Panc1 (cell line): ENCODE results near the gene HPCAL4. TPM values are rescaled to one million over a fixed set of nuclear protein-coding genes. Genes with fewer than 3 reads are reported as not detected.

Experiments used
- ATAC-seq: fragments of 200-7000 bp; cut with Tn5 transposase; 2 replicates; pipeline ENCODE4 v1.9.1; 2020; ENCODE audit warnings: mild to moderate bottlenecking, moderate library complexity
- BruUV-seq: library from RNA; stranded (reverse); fragments of 400-500 nt; replicated peaks from 2 replicates; lab custom pipeline; 2021; lab: Mats Ljungman, UMichigan
- CTCF ChIA-PET: fragments of 300-600 bp; sonication (Branson Sonifier 250); formaldehyde crosslinking; loops from one replicate; lab custom pipeline; 2022; ENCODE audit warnings: antibody characterized with exemption; lab: Charles Lee
- POLR2A ChIA-PET: fragments of 300-600 bp; sonication (Branson Sonifier 250); formaldehyde crosslinking; loops from one replicate; lab custom pipeline; 2022; ENCODE audit warnings: antibody characterized with exemption; lab: Charles Lee
- DNase-seq: peaks from one replicate; pipeline ENCODE4 v3.0.0-alpha.2; 2010; ENCODE audit warnings: low read depth, low spot score
- H3K27ac ChIP-seq: 2 replicates; pipeline ENCODE4 v1.5.1; 2011; ENCODE audit warnings: mild to moderate bottlenecking, low read length, inconsistent platforms
- H3K27me3 ChIP-seq: fragments of 200-500 bp; sonication (Bioruptor generic); 2 replicates; pipeline ENCODE4 v1.6.0; 2014; ENCODE audit warnings: low read length, inconsistent platforms; ENCODE audit not compliant: control insufficient read depth, insufficient read depth
- H3K36me3 ChIP-seq: fragments of 200-500 bp; sonication (Bioruptor generic); 2 replicates; pipeline ENCODE4 v1.5.1; 2014; ENCODE audit warnings: inconsistent platforms, mild to moderate bottlenecking, low read length, moderate library complexity; ENCODE audit not compliant: control insufficient read depth, insufficient read depth
- H3K4me1 ChIP-seq: 2 replicates; pipeline ENCODE4 v1.5.1; 2011; ENCODE audit warnings: inconsistent platforms, mild to moderate bottlenecking, low read length, moderate library complexity; ENCODE audit not compliant: control insufficient read depth, insufficient read depth
- H3K4me3 ChIP-seq, 2 experiments: 2 replicates each; pipeline ENCODE4 v1.5.1; 2011 to 2012; ENCODE audit warnings: low read depth in 2 of 2, low read length in 2 of 2, mild to moderate bottlenecking in 2 of 2, inconsistent platforms in 1 of 2, moderate library complexity in 1 of 2
- H3K9me3 ChIP-seq: fragments of 200-500 bp; sonication (Bioruptor generic); 2 replicates; pipeline ENCODE4 v1.5.1; 2014; ENCODE audit warnings: low read depth, mild to moderate bottlenecking, inconsistent platforms, low read length, moderate library complexity; ENCODE audit not compliant: control insufficient read depth, insufficient read depth
- POLR2AphosphoS5 ChIP-seq: IDR thresholded peaks from 2 replicates; pipeline ENCODE4 v1.6.1; 2012; ENCODE audit warnings: mild to moderate bottlenecking, low read depth, low read length, moderate library complexity
- SIN3A ChIP-seq: IDR thresholded peaks from 2 replicates; pipeline ENCODE4 v1.6.1; 2012; ENCODE audit warnings: low read depth, mild to moderate bottlenecking, low read length, moderate library complexity, borderline replicate concordance; ENCODE audit not compliant: insufficient read depth
- TCF7L2 ChIP-seq: IDR thresholded peaks from 2 replicates; pipeline ENCODE4 v1.6.1; 2011; ENCODE audit warnings: mild to moderate bottlenecking, low read depth, low read length, inconsistent platforms
- in situ Hi-C: cut with HindIII; loops from 2 replicates; pipeline ENCODE4 v1.10.0; 2016; ENCODE audit warnings: low sequenced_read_pairs, low pct_unique_long_range_greater_than_20kb
- intact Hi-C: fragments of 100-400 bp; cut with micrococcal nuclease; formaldehyde crosslinking; loops from one replicate; pipeline ENCODE4 v1.10.0; 2022; ENCODE audit not compliant: unreplicated experiment
- total RNA-seq: library from RNA; stranded (reverse); gene quantifications from one replicate; pipeline ENCODE4 v1.2.1, GENCODE V29; 2021; ENCODE audit not compliant: unreplicated experiment
- TF ChIP-seq, protein P1 (sequence below), 2 experiments: IDR thresholded peaks; 2 replicates each; pipeline ENCODE4 v1.6.1; 2011 to 2012; ENCODE audit warnings: low read depth in 2 of 2, control low read depth in 1 of 2, low read length in 1 of 2, mild to moderate bottlenecking in 1 of 2, moderate library complexity in 1 of 2; ENCODE audit not compliant: insufficient read depth in 1 of 2
- TF ChIP-seq, protein P2 (sequence below): fragments of 450-650 bp; IDR thresholded peaks from 2 replicates; pipeline ENCODE4 v1.5.1; 2017; ENCODE audit warnings: mild to moderate bottlenecking

The HPCAL4 gene
- total RNA-seq, 1 experiment from 2014 or later, result 0.21 TPM

- intact Hi-C loops (no loop called here), in situ Hi-C loops (no loop called here)
- ChIA-PET CTCF (no interaction called here), POLR2A (interaction anchor here (0.8 kb wide), 1 partner anchor 34 kb away, joined by 3 read pairs; no protein-coding TSS in a partner anchor)
- Histone ChIP-seq H3K27me3 (no peaks in the 10 kb centered on the region), H3K36me3 (no peaks in the 10 kb centered on the region), H3K4me1 (no peaks in the 10 kb centered on the region; the same call in 1 of the 2 replicates), H3K4me3 (no peak overlapping the region), H3K9me3 (no peaks in the 10 kb centered on the region), H3K27ac (no peak overlapping the region)
- no peak for DNase-seq
- BruUV-seq, result no TSS peak
- TF ChIP-seq POLR2AphosphoS5 (no peak), TCF7L2 (no peak), SIN3A (no peak)
- TF ChIP-seq, protein P1, sequence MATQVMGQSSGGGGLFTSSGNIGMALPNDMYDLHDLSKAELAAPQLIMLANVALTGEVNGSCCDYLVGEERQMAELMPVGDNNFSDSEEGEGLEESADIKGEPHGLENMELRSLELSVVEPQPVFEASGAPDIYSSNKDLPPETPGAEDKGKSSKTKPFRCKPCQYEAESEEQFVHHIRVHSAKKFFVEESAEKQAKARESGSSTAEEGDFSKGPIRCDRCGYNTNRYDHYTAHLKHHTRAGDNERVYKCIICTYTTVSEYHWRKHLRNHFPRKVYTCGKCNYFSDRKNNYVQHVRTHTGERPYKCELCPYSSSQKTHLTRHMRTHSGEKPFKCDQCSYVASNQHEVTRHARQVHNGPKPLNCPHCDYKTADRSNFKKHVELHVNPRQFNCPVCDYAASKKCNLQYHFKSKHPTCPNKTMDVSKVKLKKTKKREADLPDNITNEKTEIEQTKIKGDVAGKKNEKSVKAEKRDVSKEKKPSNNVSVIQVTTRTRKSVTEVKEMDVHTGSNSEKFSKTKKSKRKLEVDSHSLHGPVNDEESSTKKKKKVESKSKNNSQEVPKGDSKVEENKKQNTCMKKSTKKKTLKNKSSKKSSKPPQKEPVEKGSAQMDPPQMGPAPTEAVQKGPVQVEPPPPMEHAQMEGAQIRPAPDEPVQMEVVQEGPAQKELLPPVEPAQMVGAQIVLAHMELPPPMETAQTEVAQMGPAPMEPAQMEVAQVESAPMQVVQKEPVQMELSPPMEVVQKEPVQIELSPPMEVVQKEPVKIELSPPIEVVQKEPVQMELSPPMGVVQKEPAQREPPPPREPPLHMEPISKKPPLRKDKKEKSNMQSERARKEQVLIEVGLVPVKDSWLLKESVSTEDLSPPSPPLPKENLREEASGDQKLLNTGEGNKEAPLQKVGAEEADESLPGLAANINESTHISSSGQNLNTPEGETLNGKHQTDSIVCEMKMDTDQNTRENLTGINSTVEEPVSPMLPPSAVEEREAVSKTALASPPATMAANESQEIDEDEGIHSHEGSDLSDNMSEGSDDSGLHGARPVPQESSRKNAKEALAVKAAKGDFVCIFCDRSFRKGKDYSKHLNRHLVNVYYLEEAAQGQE (IDR thresholded peaks at IDR 0.05; ENCODE audit: insufficient read depth in 1 of 2, low read depth in 2 of 2, low read length in 1 of 2), result no peak
- TF ChIP-seq, protein P2, sequence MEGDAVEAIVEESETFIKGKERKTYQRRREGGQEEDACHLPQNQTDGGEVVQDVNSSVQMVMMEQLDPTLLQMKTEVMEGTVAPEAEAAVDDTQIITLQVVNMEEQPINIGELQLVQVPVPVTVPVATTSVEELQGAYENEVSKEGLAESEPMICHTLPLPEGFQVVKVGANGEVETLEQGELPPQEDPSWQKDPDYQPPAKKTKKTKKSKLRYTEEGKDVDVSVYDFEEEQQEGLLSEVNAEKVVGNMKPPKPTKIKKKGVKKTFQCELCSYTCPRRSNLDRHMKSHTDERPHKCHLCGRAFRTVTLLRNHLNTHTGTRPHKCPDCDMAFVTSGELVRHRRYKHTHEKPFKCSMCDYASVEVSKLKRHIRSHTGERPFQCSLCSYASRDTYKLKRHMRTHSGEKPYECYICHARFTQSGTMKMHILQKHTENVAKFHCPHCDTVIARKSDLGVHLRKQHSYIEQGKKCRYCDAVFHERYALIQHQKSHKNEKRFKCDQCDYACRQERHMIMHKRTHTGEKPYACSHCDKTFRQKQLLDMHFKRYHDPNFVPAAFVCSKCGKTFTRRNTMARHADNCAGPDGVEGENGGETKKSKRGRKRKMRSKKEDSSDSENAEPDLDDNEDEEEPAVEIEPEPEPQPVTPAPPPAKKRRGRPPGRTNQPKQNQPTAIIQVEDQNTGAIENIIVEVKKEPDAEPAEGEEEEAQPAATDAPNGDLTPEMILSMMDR, result no peak
- 0 out of 2 replicates have a peak, but pooled peaks have one; percentile 9 for ATAC-seq
Measured at GRCh38 chr1:39647247-39647646, 44.0 kb downstream of the HPCAL4 start.

- CTCF ChIA-PET, result interaction anchor here (0.7 kb wide), 1 partner anchor 40 kb away, joined by 7 read pairs; no protein-coding TSS in a partner anchor
- intact Hi-C loops (no loop called here), in situ Hi-C loops (no loop called here)
- TF ChIP-seq, protein P1 (IDR thresholded peaks at IDR 0.05; ENCODE audit: insufficient read depth in 1 of 2, low read depth in 2 of 2, low read length in 1 of 2), result no peak
- TF ChIP-seq, protein P2, result no peak
- TF ChIP-seq POLR2AphosphoS5 (no peak), TCF7L2 (no peak), SIN3A (no peak)
- POLR2A ChIA-PET, result interaction anchor here (0.8 kb wide), 1 partner anchor 35 kb away, joined by 3 read pairs; no protein-coding TSS in a partner anchor
- no peaks in the 10 kb centered on the region for H3K36me3 ChIP-seq
- no peaks in the 10 kb centered on the region for H3K9me3 ChIP-seq
- DNase-seq, result no peak
- H3K4me3 ChIP-seq, result no peak overlapping the region
- peak; percentile 63 for ATAC-seq
- H3K4me1 ChIP-seq, result no peaks in the 10 kb centered on the region; the same call in 1 of the 2 replicates
- no TSS peak for BruUV-seq
- no peaks in the 10 kb centered on the region for H3K27me3 ChIP-seq
- H3K27ac ChIP-seq, result no peak overlapping the region
Measured at GRCh38 chr1:39646232-39647081, 44.8 kb downstream of the HPCAL4 start.
